HEK293 (cell line): ENCODE measurements around the gene SYCP2.

ENCODE experiments used
- CTCF ChIP-seq: fragments of 450-650 bp; formaldehyde crosslinking; IDR thresholded peaks from 2 replicates; pipeline ENCODE4 v1.5.1; 2016; ENCODE audit warnings: missing biosample characterization, missing genetic modification characterization
- ZBTB10 ChIP-seq: fragments of 450-650 bp; formaldehyde crosslinking; IDR thresholded peaks from 2 replicates; pipeline ENCODE4 v1.5.1; 2016; ENCODE audit warnings: missing biosample characterization, missing genetic modification characterization
- ZBTB6 ChIP-seq: fragments of 450-650 bp; formaldehyde crosslinking; IDR thresholded peaks from 2 replicates; pipeline ENCODE4 v1.5.1; 2017; ENCODE audit warnings: missing biosample characterization, missing genetic modification characterization
- ZNF18 ChIP-seq: fragments of 450-650 bp; formaldehyde crosslinking; IDR thresholded peaks from 2 replicates; pipeline ENCODE4 v1.5.1; 2016; ENCODE audit warnings: missing biosample characterization, missing genetic modification characterization
- ZNF214 ChIP-seq: fragments of 450-650 bp; formaldehyde crosslinking; IDR thresholded peaks from 2 replicates; pipeline ENCODE4 v1.5.1; 2017; ENCODE audit warnings: missing biosample characterization, mild to moderate bottlenecking, missing genetic modification characterization, borderline replicate concordance
- ZNF274 ChIP-seq, 2 experiments: fragments of 200-500 bp in 1 of 2; fragments of 450-650 bp in 1 of 2; sonication (Bioruptor generic) in 1 of 2; formaldehyde crosslinking in 1 of 2; IDR thresholded peaks; 2 replicates each; pipeline versions ENCODE4 v1.5.1 to v1.6.1; 2014 to 2016; ENCODE audit warnings: borderline replicate concordance in 1 of 2, inconsistent platforms in 1 of 2, low read length in 1 of 2, missing biosample characterization in 1 of 2, missing genetic modification characterization in 1 of 2
- ZNF518A ChIP-seq: fragments of 450-650 bp; formaldehyde crosslinking; conservative IDR thresholded peaks from 2 replicates; pipeline ENCODE4 v1.5.1; 2016; ENCODE audit warnings: low read depth, missing biosample characterization, missing genetic modification characterization

GRCh38 chr20:59925359-59925758, 8.1 kb downstream of the SYCP2 start:
- no peak for TF ChIP-seq CTCF
- TF ChIP-seq ZNF18: no peak
- TF ChIP-seq ZNF518A (tag by site-specific recombination): no peak
- TF ChIP-seq ZBTB10 (tag by site-specific recombination): no peak
- TF ChIP-seq ZNF274 (IDR thresholded peaks at IDR 0.05; ENCODE audit: low read length): no peak
- no peak for TF ChIP-seq ZNF274 (tag by site-specific recombination; IDR thresholded peaks at IDR 0.05; ENCODE audit: borderline replicate concordance)
- no peak for TF ChIP-seq ZNF214 (tag by site-specific recombination)
- no peak for TF ChIP-seq ZBTB6 (tag by site-specific recombination)
